ENCODE measurements around the gene RAB9A.

The RAB9A gene

GRCh38 chrX:13759152-13759718 lies 70.3 kb downstream of the RAB9A start:
- H3K4me1 ChIP-seq (ENCODE audit: control insufficient read depth, insufficient read depth, low read length, unreplicated experiment), result no peaks in the 10 kb centered on the region
- H3K79me2 ChIP-seq (ENCODE audit: control insufficient read depth, insufficient read depth, low read length, unreplicated experiment), result no peaks in the 10 kb centered on the region
- no peak overlapping the region for H3K27ac ChIP-seq (ENCODE audit: low read depth, low read length)
- H3K4me3 ChIP-seq (ENCODE audit: low read depth, low read length), result no peak overlapping the region
- H2AFZ ChIP-seq (ENCODE audit: low read length, unreplicated experiment), result no peak overlapping the region
- no peaks in the 10 kb centered on the region for H3K27me3 ChIP-seq (ENCODE audit: insufficient read depth, low read length)
- H3K36me3 ChIP-seq (ENCODE audit: insufficient read depth, low read length), result peaks cover 4% of the 10 kb centered on the region

All from ACC112 (cell line).